ENCODE data around the gene KIF1A.

Gene KIF1A

GRCh38 chr2:240768216-240768615 lies 51.8 kb downstream of the KIF1A start:
- TF ChIP-seq REST (IDR thresholded peaks at IDR 0.05; ENCODE audit: insufficient replicate concordance, low read depth) (no peak), GABPA (IDR thresholded peaks at IDR 0.05; ENCODE audit: low read depth) (no peak), SPI1 (IDR thresholded peaks at IDR 0.05; ENCODE audit: borderline replicate concordance, low read depth) (no peak), CTCF (IDR thresholded peaks at IDR 0.05; ENCODE audit: insufficient read depth, low read length) (no peak), POLR2AphosphoS5 (IDR thresholded peaks at IDR 0.05; ENCODE audit: low read depth) (no peak)
- H3K4me3 ChIP-seq (replicated peaks; ENCODE audit: insufficient read depth, low read length), result no peak overlapping the region
- no peak overlapping the region for H3K27ac ChIP-seq (replicated peaks)
- no peaks in the 10 kb centered on the region for H3K27me3 ChIP-seq (ENCODE audit: insufficient read depth, poor library complexity, severe bottlenecking)
- no peak for DNase-seq (ENCODE audit: low read depth in 1 of 2, low spot score in 1 of 2)

- no peak overlapping the region for H3K4me3 ChIP-seq (replicated peaks; ENCODE audit: insufficient read depth, low read length)
- TF ChIP-seq CTCF (IDR thresholded peaks at IDR 0.05; ENCODE audit: insufficient read depth, low read length) (no peak), SPI1 (IDR thresholded peaks at IDR 0.05; ENCODE audit: borderline replicate concordance, low read depth) (no peak), REST (IDR thresholded peaks at IDR 0.05; ENCODE audit: insufficient replicate concordance, low read depth) (no peak), GABPA (IDR thresholded peaks at IDR 0.05; ENCODE audit: low read depth) (no peak), POLR2AphosphoS5 (IDR thresholded peaks at IDR 0.05; ENCODE audit: low read depth) (no peak)
- no peaks in the 10 kb centered on the region for H3K27me3 ChIP-seq (ENCODE audit: insufficient read depth, poor library complexity, severe bottlenecking)
- H3K27ac ChIP-seq (replicated peaks), result no peak overlapping the region
- no peak for DNase-seq (ENCODE audit: low read depth in 1 of 2, low spot score in 1 of 2)
Observed at GRCh38 chr2:240767341-240767740, 52.7 kb downstream of the KIF1A start.

GRCh38 chr2:240766072-240766471 lies 53.9 kb downstream of the KIF1A start:
- Histone ChIP-seq H3K4me3 (replicated peaks; ENCODE audit: insufficient read depth, low read length) (no peak overlapping the region), H3K27me3 (ENCODE audit: insufficient read depth, poor library complexity, severe bottlenecking) (peaks cover 2% of the 10 kb centered on the region), H3K27ac (replicated peaks) (no peak overlapping the region)
- no peak for DNase-seq (ENCODE audit: low read depth in 1 of 2, low spot score in 1 of 2)
- TF ChIP-seq GABPA (IDR thresholded peaks at IDR 0.05; ENCODE audit: low read depth) (no peak), SPI1 (IDR thresholded peaks at IDR 0.05; ENCODE audit: borderline replicate concordance, low read depth) (no peak), POLR2AphosphoS5 (IDR thresholded peaks at IDR 0.05; ENCODE audit: low read depth) (no peak), REST (IDR thresholded peaks at IDR 0.05; ENCODE audit: insufficient replicate concordance, low read depth) (no peak), CTCF (IDR thresholded peaks at IDR 0.05; ENCODE audit: insufficient read depth, low read length) (no peak)

Measured in HL-60 (cell line).